OCI-LY7 (cell line): ENCODE data around the gene YLPM1. TPM values are rescaled to one million over a fixed set of nuclear protein-coding genes. Genes with fewer than 3 reads are reported as not detected.

Source experiments
- BruUV-seq: library from RNA; stranded (reverse); fragments of 400-500 nt; replicated peaks from 2 replicates; lab custom pipeline; 2021; lab: Mats Ljungman, UMichigan
- CTCF ChIA-PET: fragments of 300-600 bp; sonication (Branson Sonifier 250); formaldehyde crosslinking; loops from one replicate; lab custom pipeline; 2022; ENCODE audit warnings: antibody characterized with exemption; ENCODE audit not compliant: unreplicated experiment; lab: Charles Lee
- POLR2A ChIA-PET: fragments of 300-600 bp; sonication (Branson Sonifier 250); formaldehyde crosslinking; loops from one replicate; lab custom pipeline; 2022; ENCODE audit warnings: antibody characterized with exemption; lab: Charles Lee
- DNase-seq: peaks from one replicate; pipeline ENCODE4 v3.0.0-alpha.2; 2015; ENCODE audit warnings: low spot score
- H2AFZ ChIP-seq: fragments of 200-600 bp; sonication (generic), shearing (Covaris generic); 2 replicates; pipeline ENCODE4 v1.6.1; 2014; ENCODE audit warnings: mild to moderate bottlenecking, antibody characterized with exemption, low read length, moderate library complexity
- H3K27ac ChIP-seq: fragments of 200-600 bp; sonication (generic); 2 replicates; pipeline ENCODE4 v1.5.1; 2014; ENCODE audit warnings: mixed run types, low read depth, mild to moderate bottlenecking, moderate library complexity, low read length, inconsistent platforms; ENCODE audit not compliant: poor library complexity, severe bottlenecking
- H3K36me3 ChIP-seq: fragments of 200-600 bp; sonication (generic); 2 replicates; pipeline ENCODE4 v1.6.1; 2014; ENCODE audit warnings: mild to moderate bottlenecking, antibody characterized with exemption, low read length, moderate library complexity, mixed read lengths; ENCODE audit not compliant: insufficient read depth
- H3K4me1 ChIP-seq: fragments of 200-600 bp; sonication (generic); 2 replicates; pipeline ENCODE4 v1.5.1; 2014; ENCODE audit warnings: mild to moderate bottlenecking, low read length; ENCODE audit not compliant: insufficient read depth, poor library complexity, severe bottlenecking
- H3K4me2 ChIP-seq: fragments of 200-600 bp; sonication (generic); 2 replicates; pipeline ENCODE4 v1.6.1; 2014; ENCODE audit warnings: mild to moderate bottlenecking, low read length
- H3K4me3 ChIP-seq: fragments of 200-600 bp; sonication (generic); 2 replicates; pipeline ENCODE4 v1.5.1; 2014; ENCODE audit warnings: mild to moderate bottlenecking, low read depth, low read length; ENCODE audit not compliant: poor library complexity, severe bottlenecking
- H3K79me2 ChIP-seq: fragments of 200-600 bp; sonication (generic); 2 replicates; pipeline ENCODE4 v1.6.1; 2016; ENCODE audit warnings: low read depth, mild to moderate bottlenecking, low read length, moderate library complexity, mixed read lengths; ENCODE audit not compliant: insufficient read depth
- H3K9me2 ChIP-seq: fragments of 200-600 bp; sonication (generic); 2 replicates; pipeline ENCODE4 v1.6.1; 2016; ENCODE audit warnings: mild to moderate bottlenecking, low read length, mixed read lengths; ENCODE audit not compliant: insufficient read depth
- H3K9me3 ChIP-seq: fragments of 200-600 bp; sonication (generic); 2 replicates; pipeline ENCODE4 v1.6.1; 2014; ENCODE audit warnings: mild to moderate bottlenecking, mixed run types, low read length, mixed read lengths
- H4K20me1 ChIP-seq: fragments of 200-600 bp; sonication (generic); 2 replicates; pipeline ENCODE4 v1.6.1; 2014; ENCODE audit warnings: mild to moderate bottlenecking, antibody characterized with exemption, low read length, moderate library complexity, mixed read lengths; ENCODE audit not compliant: insufficient read depth
- CTCF ChIP-seq: fragments of 200-600 bp; sonication (generic); conservative IDR thresholded peaks from 2 replicates; pipeline ENCODE4 v1.5.1; 2014; ENCODE audit warnings: mild to moderate bottlenecking, antibody characterized with exemption, low read length, moderate library complexity, mixed read lengths
- EZH2phosphoT487 ChIP-seq: fragments of 200-600 bp; sonication (generic); IDR thresholded peaks from 2 replicates; pipeline ENCODE4 v1.6.1; 2018; ENCODE audit warnings: low read depth, borderline replicate concordance, mild to moderate bottlenecking, mixed run types, antibody characterized with exemption, low read length, moderate library complexity, mixed read lengths
- intact Hi-C: fragments of 100-400 bp; cut with micrococcal nuclease; formaldehyde crosslinking; loops from one replicate; pipeline ENCODE4 v1.10.0; 2022; ENCODE audit not compliant: unreplicated experiment
- total RNA-seq, 2 experiments: library from RNA; depleted of rRNA in 1 of 2; stranded (reverse); fragments of >200 nt in 1 of 2; shearing (Covaris generic) in 1 of 2; gene quantifications; 2 replicates each; pipeline ENCODE4 v1.2.3, GENCODE V29; 2014 to 2022

YLPM1 gene
- total RNA-seq, 2 experiments from 2014 or later: 45.2 to 101 TPM

DNA sequence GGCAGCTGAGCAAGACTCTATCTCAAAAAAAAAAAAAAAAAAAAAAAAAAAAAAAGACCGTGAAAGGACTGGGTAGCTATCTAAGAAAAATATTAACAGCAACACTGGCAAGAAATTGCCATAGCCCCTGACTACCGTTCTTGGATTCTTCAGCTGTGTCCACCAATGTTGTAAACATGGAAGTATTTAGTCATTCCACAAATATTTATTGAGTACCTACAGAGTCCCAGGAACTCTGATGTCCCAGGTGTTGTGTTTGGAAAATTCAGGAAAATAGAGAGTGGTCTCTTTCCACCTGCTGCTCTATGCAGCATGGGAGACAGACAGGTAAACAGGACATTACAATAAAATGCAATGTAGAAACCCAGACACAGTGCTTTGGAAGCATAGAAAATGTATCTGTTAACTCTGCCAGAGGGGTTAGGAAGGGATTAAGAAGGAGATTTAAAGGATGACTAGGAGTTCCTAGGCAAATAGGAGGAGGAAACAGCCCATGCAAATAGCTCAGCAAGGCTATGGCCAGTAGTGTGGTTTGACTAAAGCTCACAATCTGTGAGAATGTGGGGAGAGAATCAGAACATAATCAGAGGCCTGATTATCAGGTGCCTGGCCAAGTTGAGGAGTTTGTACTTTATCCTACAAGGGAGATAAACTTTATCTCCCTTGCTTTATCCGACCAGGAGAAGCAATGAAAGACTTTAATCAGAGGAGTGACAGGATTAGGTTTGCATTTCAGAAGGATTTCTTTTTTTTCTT is 116.5 kb downstream of the YLPM1 start:
- H3K36me3 ChIP-seq: peaks cover 13% of the 10 kb centered on the region; the same call in 1 of the 2 replicates
- intact Hi-C loops: no loop called here
- peaks cover 28% of the 10 kb centered on the region for H3K79me2 ChIP-seq
- no peak overlapping the region for H3K4me3 ChIP-seq
- H3K9me3 ChIP-seq: no peaks in the 10 kb centered on the region
- no TSS peak for BruUV-seq
- peaks cover 15% of the 10 kb centered on the region for H4K20me1 ChIP-seq
- H2AFZ ChIP-seq: peak overlapping the region; percentile 55
- ChIA-PET CTCF (no interaction called here), POLR2A (interaction anchor here (0.6 to 2.3 kb wide), 8 partner anchors 8 to 561 kb away, joined by 3 to 11 read pairs (median 4); no protein-coding TSS in a partner anchor)
- DNase-seq: no peak
- no peak overlapping the region for H3K4me2 ChIP-seq
- no peaks in the 10 kb centered on the region for H3K9me2 ChIP-seq
- H3K27ac ChIP-seq: no peak overlapping the region
- H3K4me1 ChIP-seq: peaks cover 48% of the 10 kb centered on the region
- TF ChIP-seq EZH2phosphoT487: no peak

GRCh38 chr14:74881431-74882102 is 118.5 kb downstream of the YLPM1 start, which contains the start of gene DLST:
DLST (plus strand) TSS chr14:74881916; CDS start chr14:74881954, 38 bp downstream.
- no peaks in the 10 kb centered on the region for H3K9me2 ChIP-seq
- POLR2A ChIA-PET: interaction anchor here (0.6 to 1.9 kb wide), 7 partner anchors 8 to 1369 kb away, joined by 3 to 8 read pairs (median 5); no protein-coding TSS in a partner anchor
- H3K9me3 ChIP-seq: no peaks in the 10 kb centered on the region
- H3K4me2 ChIP-seq: peak within 1 kb of the TSS; percentile 87
- peak within 1 kb of the TSS; percentile 88 for H2AFZ ChIP-seq
- no TSS peak for BruUV-seq
- H3K27ac ChIP-seq: peak within 1 kb of the TSS; percentile 72
- peaks cover 32% of the 10 kb centered on the region for H4K20me1 ChIP-seq
- H3K79me2 ChIP-seq: peaks cover 48% of the 10 kb centered on the region
- H3K4me1 ChIP-seq: peaks cover 45% of the 10 kb centered on the region
- intact Hi-C loops: no loop called here
- peak within 1 kb of the TSS; percentile 94 for H3K4me3 ChIP-seq
- CTCF ChIA-PET: no interaction called here
- H3K36me3 ChIP-seq: peaks cover 33% of the 10 kb centered on the region
- peak; percentile 92 for DNase-seq
- TF ChIP-seq CTCF (no peak), EZH2phosphoT487 (no peak)
